Activated CD4-positive, alpha-beta T cell treated with anti-CD3 and anti-CD28 coated beads, Interleukin-2, amount 50 U/mL, for 16 hours (primary cell): ENCODE data around the gene C1orf198.

Experiments used
- DNase-seq: peaks from one replicate; pipeline ENCODE4 v3.0.0-alpha.2; 2020

C1orf198 gene

DNA sequence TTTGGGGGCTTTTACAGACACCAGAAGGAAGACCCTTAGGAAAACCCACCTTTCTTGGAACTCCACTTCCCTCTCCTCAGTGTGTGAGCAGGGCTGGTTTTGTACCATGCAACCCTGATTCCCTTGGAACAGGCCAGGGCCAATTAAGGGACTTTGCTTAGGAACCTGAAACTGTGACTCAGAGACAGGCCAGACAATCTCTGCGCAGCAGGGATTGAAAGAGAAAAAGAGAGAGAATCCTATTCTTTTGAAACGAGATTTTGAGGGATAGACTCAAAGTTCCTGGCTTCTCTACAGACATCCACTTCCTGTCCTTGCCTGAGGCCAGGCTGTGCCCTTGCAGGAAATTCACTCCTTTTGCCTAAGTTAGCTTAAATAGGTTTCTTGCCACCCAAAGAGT is 23.1 kb upstream of the C1orf198 start:
- DNase-seq = no peak

DNA sequence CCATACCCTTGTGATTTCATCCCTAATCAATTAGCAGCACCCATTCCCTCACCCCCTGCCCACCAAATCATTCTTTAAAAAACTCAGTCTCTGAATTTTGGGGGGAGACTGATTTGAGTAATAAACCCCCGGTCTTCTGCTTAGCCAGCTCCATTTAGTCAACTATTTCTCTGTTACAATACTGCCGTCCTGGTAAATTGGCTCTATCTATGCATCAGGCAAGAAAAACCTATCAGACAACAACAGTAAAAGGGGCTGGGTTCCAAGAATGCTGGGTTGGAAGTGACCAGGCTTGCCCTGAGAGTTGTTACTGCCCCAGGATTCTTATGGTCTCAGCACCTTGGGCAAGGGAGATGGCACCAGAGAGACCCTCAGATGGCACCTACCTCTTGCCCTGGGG is 16.3 kb upstream of the C1orf198 start:
- DNase-seq = no peak

GRCh38 chr1:230883967-230884366 is 15.6 kb upstream of the C1orf198 start:
- DNase-seq = no peak

DNA sequence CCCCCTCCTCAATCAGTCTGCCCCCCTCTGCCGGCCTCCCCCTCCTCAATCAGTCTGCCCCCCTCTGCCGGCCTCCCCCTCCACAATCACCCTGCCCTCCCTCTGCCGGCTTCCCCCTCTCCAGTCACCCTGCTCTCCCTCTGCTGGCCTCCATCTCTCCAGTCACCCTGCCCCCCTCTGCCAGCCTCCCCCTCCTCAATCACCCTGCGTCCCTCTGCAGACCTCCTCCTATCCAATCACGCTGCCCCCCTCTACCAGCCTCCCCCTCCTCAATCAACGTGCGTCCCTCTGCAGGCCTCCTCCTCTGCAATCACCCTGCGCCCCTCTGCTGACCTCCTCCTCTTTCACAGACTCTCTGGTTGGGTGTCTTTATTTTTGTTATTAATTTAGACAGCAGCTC is 11.5 kb upstream of the C1orf198 start:
- DNase-seq = no peak

DNA sequence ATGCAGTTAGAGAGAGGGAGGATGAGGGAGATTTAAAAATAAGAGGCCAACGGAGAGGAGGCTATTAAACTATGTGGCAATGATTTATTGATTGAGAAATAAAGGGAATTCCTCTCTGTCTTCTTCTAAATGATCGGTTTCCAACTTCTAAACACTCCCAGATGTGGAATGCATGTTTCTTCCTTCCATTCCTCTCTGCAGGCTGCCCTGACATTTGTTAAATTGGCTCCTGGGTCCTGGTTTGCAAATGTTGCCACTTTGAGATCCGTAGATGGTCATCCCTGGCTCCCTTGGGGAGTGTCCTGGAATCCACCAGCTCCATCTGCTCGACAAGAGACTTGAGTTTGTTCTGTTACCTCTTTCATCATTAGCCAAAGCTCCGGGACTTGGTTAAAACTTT is 10.3 kb upstream of the C1orf198 start:
- no peak for DNase-seq

DNA sequence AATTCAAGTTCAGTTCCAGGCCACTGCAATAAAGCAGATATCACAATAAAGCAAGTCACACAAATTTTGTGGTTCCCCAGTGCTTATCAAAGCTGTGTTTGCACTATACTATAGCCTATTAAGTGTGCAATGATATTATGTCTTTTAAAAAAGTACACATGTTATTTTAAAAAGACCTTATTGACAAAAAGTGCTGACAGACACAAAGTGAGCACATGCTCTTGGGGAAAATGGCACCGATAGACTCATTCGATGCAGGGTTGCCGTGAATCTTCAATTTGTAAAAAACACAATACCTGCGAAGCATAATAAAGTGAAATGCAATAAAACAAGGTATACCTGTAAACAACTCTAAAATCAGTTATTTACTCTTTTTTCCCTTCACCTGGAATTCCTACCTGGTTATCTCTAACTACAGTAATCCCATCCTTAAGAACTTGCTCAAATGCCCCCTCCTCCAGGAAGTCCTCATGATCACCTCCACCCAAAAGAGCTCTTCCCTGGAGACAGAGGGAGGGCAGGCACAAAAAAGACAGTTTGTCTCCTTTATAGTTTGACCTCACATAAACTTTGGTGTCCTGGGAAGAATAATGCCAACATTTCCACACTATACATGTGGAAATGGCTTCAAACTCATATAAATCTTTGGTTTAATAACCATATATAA is 9.7 kb upstream of the C1orf198 start:
- DNase-seq = no peak

DNA sequence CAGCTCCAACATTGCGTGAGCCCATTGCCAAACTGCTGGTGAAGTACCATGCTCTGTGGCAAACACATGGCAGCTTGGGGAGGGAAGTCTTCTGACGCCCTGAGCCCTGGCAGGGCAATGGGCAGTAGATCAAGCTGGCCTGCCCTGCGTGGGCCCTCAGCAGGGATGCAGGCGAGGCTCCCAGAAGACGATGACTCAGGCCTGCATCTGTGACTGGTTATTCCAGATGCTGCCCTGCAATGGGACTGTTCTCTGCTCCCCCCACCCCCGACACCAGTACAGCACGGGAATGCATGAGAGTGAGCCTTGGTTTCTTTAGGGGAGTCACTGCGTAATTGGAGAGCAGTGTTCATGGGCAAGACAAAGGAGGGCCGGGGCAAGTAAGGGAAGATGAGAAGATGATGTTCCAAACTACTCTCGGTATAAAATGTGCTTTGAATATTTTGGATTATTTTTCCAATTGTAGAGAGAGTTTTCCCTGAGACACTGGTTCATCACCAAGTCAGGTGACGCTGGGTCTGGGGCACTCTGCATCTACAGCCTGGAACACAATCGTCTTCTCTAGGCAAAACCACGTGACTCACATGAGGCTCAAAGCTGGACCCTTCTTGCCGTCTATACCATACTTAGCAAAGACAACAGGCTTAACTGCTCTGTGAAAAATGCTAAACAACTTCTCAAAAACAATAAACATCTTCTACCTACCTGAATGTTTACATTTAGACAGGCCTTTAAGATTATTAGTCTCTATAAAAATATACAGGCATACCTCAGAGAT is 9.0 kb upstream of the C1orf198 start:
- DNase-seq = no peak

- DNase-seq = no peak
Measured at GRCh38 chr1:230876660-230877059, 8.3 kb upstream of the C1orf198 start.

- no peak for DNase-seq
Measured at GRCh38 chr1:230875370-230875769, 7.0 kb upstream of the C1orf198 start.

- DNase-seq = no peak
Measured at GRCh38 chr1:230870916-230871315, 2.6 kb upstream of the C1orf198 start.

DNA sequence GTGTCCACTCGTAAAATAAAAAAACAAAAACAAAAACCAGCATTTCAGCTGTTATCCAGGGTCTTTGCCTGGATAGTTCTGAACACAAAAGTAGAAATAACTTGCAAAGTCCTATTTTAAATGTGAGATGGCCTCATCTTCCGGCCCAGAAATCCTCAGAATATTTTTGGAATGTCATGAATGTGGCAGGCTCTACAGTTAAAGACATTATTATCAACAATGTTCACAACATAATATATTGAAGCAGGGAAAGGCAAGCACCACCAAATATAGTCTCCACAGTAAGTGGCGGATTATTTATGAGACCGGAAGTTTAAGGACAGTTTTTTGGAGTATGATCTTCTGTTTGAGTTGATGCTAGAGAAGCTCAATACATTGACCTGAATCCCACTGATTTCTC is 1.2 kb upstream of the C1orf198 start:
- no peak for DNase-seq

- no peak for DNase-seq
Measured at GRCh38 chr1:230868736-230869385, 540 bp upstream of the C1orf198 start.

DNA sequence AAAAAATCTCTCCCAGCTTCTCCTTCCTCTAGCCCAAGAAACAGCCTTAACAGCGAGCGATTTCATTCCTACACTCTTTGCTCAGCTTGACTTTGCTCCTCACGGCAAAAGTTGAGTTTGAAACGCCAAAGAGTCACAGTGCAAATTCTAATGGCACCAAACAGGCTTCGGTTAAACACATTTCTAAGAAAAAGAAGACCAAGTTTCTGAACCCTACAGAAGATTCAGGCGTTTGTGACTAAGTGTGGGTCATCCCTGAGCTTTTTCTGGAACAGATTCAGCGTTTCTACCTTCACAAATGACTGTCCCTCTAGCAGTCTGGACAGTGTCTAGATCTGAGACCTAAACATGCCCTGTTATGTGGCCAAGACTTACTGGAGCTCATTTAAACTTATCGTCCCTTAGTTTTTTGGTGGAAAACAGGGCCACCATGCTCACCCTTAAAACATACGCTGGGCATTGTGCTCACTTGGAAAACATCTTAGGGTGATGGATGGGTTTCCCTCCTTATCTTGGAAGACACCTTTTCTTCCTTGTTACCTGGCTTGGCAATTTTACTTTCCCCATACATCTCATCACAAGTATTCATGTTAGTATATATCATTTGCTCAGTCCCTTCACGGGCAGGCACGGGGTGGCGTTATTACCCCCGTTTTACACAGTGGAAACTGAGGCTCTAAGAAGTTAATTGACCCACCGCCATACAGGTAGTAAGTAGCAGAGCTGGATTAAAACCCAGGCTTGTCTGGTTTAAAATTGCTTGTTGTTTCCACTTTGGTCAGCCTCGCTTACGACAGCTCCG is 1.0 kb downstream of the C1orf198 start:
- no peak for DNase-seq

GRCh38 chr1:230866171-230867070 is 1.9 kb downstream of the C1orf198 start:
- DNase-seq = no peak

DNA sequence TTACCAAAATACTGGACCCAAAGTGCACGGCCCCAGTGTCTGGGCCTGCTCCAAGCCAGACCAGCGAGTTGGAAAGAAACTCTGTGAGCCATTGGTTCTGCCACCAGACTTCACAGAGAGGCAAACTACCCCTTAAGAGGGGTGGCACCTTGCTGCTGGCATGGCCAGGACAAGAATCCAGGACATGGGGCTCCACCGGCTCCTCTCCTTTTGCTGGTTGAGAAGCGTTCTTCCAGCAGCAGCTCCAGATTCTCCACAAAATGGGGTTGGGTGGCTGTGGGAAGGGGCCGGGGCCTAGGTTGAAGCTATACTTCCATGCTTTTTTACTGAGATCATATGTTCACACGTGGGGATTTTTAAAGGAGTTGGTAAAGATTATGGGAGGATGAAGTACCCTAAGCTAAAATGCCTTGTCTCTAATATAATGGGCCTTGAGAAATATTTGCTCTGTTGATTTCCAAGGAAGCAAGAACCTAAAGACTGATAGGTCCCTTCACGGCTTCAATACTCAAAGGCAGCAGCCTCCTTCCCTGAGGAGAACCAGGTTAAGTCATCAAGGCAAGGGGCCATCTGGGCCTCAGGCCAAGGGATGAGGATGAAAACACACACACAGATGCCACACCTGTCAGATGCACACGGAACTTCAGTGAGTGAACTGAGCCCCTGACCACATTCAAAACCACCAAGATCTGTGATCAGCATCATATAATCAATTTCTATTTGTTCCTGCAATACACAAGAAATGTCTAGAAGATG is 3.1 kb downstream of the C1orf198 start:
- DNase-seq = no peak

GRCh38 chr1:230864441-230864840 is 3.9 kb downstream of the C1orf198 start:
- DNase-seq = no peak

DNA sequence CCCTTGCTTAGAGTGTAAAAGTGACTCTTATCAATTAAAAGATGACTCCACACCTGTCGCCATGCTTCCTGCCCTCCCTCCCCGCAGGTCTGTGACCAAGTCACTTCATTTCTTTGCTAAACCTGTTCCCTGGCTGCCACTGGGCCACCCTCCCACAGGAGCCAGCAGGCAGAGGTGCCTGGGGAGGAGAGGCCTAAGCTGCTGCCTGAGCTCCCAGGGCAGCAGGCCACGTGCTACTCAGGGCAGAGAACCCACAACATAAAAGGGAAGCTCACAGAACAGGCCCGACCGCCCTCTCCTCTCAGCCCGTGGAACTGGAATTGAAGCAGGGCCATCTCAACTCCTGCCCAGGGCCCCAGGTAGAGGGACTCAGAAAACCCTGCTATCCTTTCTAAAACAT is 4.9 kb downstream of the C1orf198 start:
- DNase-seq = no peak

DNA sequence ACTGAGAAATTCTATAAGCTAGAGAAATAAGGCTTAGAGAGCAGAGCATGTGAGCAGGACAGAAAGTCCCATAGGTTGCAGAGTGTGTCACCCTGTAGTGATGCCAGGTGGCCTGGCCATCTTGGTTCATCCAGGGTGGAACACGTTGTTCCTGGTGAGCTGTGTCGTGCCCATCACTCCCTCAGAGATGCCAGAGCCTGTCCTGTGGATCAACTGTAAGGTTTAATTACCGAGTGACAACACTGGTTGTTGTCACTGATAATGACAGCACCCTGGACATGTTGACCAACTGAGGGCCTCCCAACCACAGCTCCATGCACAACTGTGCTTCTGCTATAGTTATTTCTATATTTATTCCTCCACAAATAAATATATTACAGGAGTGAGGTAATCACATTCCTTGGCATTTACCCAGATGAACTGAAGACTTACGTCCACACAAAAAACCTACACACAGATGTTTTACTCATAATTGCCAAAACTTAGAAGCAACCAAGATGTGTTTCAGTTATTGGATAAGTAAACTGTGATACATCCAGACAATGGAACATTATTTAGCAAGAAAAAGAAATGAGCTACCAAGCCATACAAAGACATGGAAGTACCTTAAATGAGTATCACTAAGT is 6.2 kb downstream of the C1orf198 start:
- no peak for DNase-seq

- DNase-seq = no peak
Measured at GRCh38 chr1:230861489-230861888, 6.8 kb downstream of the C1orf198 start.

- DNase-seq = no peak
Measured at GRCh38 chr1:230860617-230861384, 7.5 kb downstream of the C1orf198 start.
